HCT116 (cell line): ENCODE data around the gene CTNNA2. TPM values are rescaled to one million over a fixed set of nuclear protein-coding genes. Genes with fewer than 3 reads are reported as not detected.

ENCODE experiments used
- ATAC-seq: fragments of 200-7000 bp; cut with Tn5 transposase; 2 replicates; pipeline ENCODE4 v1.9.1; 2020; ENCODE audit warnings: mild to moderate bottlenecking, moderate library complexity
- BruUV-seq: library from RNA; stranded (reverse); fragments of 400-500 nt; replicated peaks from 2 replicates; lab custom pipeline; 2021; lab: Mats Ljungman, UMichigan
- CTCF ChIA-PET: fragments of 300-600 bp; sonication (Branson Sonifier 250); formaldehyde crosslinking; loops from one replicate; lab custom pipeline; 2021; ENCODE audit warnings: antibody characterized with exemption; lab: Charles Lee
- POLR2A ChIA-PET: fragments of 300-600, 350-600 bp; sonication (Branson Sonifier 250); formaldehyde crosslinking; loops from one replicate; lab custom pipeline; 2021; ENCODE audit warnings: antibody characterized with exemption; lab: Charles Lee
- RAD21 ChIA-PET, 2 experiments: fragments of 300-600 bp; sonication (Branson Sonifier 250); formaldehyde crosslinking; loops; one replicate each; lab custom pipeline; 2023; ENCODE audit warnings: low total read pairs in 2 of 2; ENCODE audit not compliant: uncharacterized antibody in 2 of 2, unreplicated experiment in 2 of 2, low non-redundant PET in 1 of 2; lab: Charles Lee
- DNase-seq: peaks from one replicate; pipeline ENCODE4 v3.0.0-alpha.2; 2010; ENCODE audit warnings: low read depth, low spot score
- H2AFZ ChIP-seq: fragments of 200-600 bp; shearing (Covaris generic), sonication (generic); 2 replicates; pipeline ENCODE4 v1.6.1; 2017; ENCODE audit warnings: low read depth, mixed run types, mixed read lengths, antibody characterized with exemption, low read length; ENCODE audit not compliant: poor library complexity, severe bottlenecking
- H3K27ac ChIP-seq: 2 replicates; pipeline ENCODE4 v1.5.1; 2012; ENCODE audit warnings: low read depth, low read length
- H3K27me3 ChIP-seq: fragments of 200-600 bp; sonication (generic); 2 replicates; pipeline ENCODE4 v1.6.1; 2016; ENCODE audit warnings: mixed run types, low read length, mixed read lengths; ENCODE audit not compliant: insufficient read depth
- H3K36me3 ChIP-seq, 2 experiments: fragments of 200-500 bp in 1 of 2; fragments of 200-600 bp in 1 of 2; sonication (Bioruptor generic) in 1 of 2; sonication (generic) in 1 of 2; 2 replicates each; pipeline versions ENCODE4 v1.5.1 to v1.6.1; 2014 to 2016; ENCODE audit warnings: low read length in 2 of 2, inconsistent platforms in 1 of 2, mixed read lengths in 1 of 2, mixed run types in 1 of 2; ENCODE audit not compliant: insufficient read depth in 2 of 2, control insufficient read depth in 1 of 2
- H3K4me1 ChIP-seq, 2 experiments: fragments of 200-600 bp in 1 of 2; sonication (generic) in 1 of 2; 2 replicates each; pipeline versions ENCODE4 v1.5.1 to v1.6.1; 2012 to 2017; ENCODE audit warnings: low read length in 2 of 2, inconsistent platforms in 1 of 2, mild to moderate bottlenecking in 1 of 2, mixed read lengths in 1 of 2, mixed run types in 1 of 2, moderate library complexity in 1 of 2; ENCODE audit not compliant: insufficient read depth in 2 of 2, control insufficient read depth in 1 of 2
- H3K4me2 ChIP-seq: fragments of 200-600 bp; sonication (generic); 2 replicates; pipeline ENCODE4 v1.6.1; 2017; ENCODE audit warnings: mixed run types, low read length, mixed read lengths
- H3K4me3 ChIP-seq, 2 experiments: fragments of 200-600 bp in 1 of 2; sonication (generic) in 1 of 2; replicated peaks in 1 of 2; 2 replicates each; pipeline ENCODE4 v1.5.1; 2011 to 2016; ENCODE audit warnings: low read length in 2 of 2, control low read depth in 1 of 2, low read depth in 1 of 2, mild to moderate bottlenecking in 1 of 2, mixed read lengths in 1 of 2, mixed run types in 1 of 2
- H3K79me2 ChIP-seq: fragments of 200-600 bp; sonication (generic); 2 replicates; pipeline ENCODE4 v1.6.1; 2017; ENCODE audit warnings: mild to moderate bottlenecking, mixed run types, low read length, moderate library complexity, mixed read lengths; ENCODE audit not compliant: insufficient read depth
- H3K9ac ChIP-seq: fragments of 200-600 bp; sonication (generic); 2 replicates; pipeline ENCODE4 v1.6.1; 2016; ENCODE audit warnings: low read length, mixed read lengths
- H3K9me2 ChIP-seq: fragments of 200-600 bp; sonication (generic), shearing (Covaris generic); 2 replicates; pipeline ENCODE4 v1.6.1; 2017; ENCODE audit warnings: mixed run types, mild to moderate bottlenecking, moderate library complexity; ENCODE audit not compliant: insufficient read depth
- H3K9me3 ChIP-seq, 2 experiments: fragments of 200-500 bp in 1 of 2; fragments of 200-600 bp in 1 of 2; sonication (Bioruptor generic) in 1 of 2; sonication (generic) in 1 of 2; 2 replicates each; pipeline ENCODE4 v1.6.1; 2014 to 2017; ENCODE audit warnings: low read length in 2 of 2, mixed read lengths in 2 of 2, inconsistent platforms in 1 of 2, low read depth in 1 of 2, mild to moderate bottlenecking in 1 of 2, mixed run types in 1 of 2, moderate library complexity in 1 of 2; ENCODE audit not compliant: control insufficient read depth in 1 of 2, insufficient read depth in 1 of 2
- H4K20me1 ChIP-seq: fragments of 200-600 bp; sonication (generic), shearing (Covaris generic); 2 replicates; pipeline ENCODE4 v1.6.1; 2017; ENCODE audit warnings: mixed run types, mild to moderate bottlenecking, moderate library complexity; ENCODE audit not compliant: insufficient read depth
- CTCF ChIP-seq, 3 experiments: fragments of 200-600 bp in 1 of 3; sonication (generic) in 1 of 3; IDR thresholded peaks in 2 of 3; conservative IDR thresholded peaks in 1 of 3; 2 replicates each; pipeline ENCODE4 v1.5.1; 2012 to 2017; ENCODE audit warnings: low read depth in 2 of 3, low read length in 2 of 3, antibody characterized with exemption in 1 of 3, borderline replicate concordance in 1 of 3, control low read depth in 1 of 3, mild to moderate bottlenecking in 1 of 3, mixed read lengths in 1 of 3, mixed run types in 1 of 3, moderate library complexity in 1 of 3; ENCODE audit not compliant: insufficient read depth in 1 of 3
- POLR2A ChIP-seq: IDR thresholded peaks from 2 replicates; pipeline ENCODE4 v1.7.0; 2011; ENCODE audit warnings: borderline replicate concordance; ENCODE audit not compliant: insufficient read depth, insufficient read length; ENCODE audit errors: extremely low read depth
- POLR2AphosphoS5 ChIP-seq: IDR thresholded peaks from 2 replicates; pipeline ENCODE4 v1.6.1; 2011; ENCODE audit warnings: mild to moderate bottlenecking, low read depth, low read length, moderate library complexity
- REST ChIP-seq: IDR thresholded peaks from 2 replicates; pipeline ENCODE4 v1.6.1; 2012; ENCODE audit warnings: low read depth
- intact Hi-C: fragments of 100-400 bp; cut with micrococcal nuclease; formaldehyde crosslinking; loops from 2 replicates; pipeline ENCODE4 v1.10.0; 2022
- total RNA-seq: library from RNA; stranded (reverse); gene quantifications from one replicate; pipeline ENCODE4 v1.2.1, GENCODE V29; 2021; ENCODE audit not compliant: unreplicated experiment

The CTNNA2 gene
- total RNA-seq, 1 experiment from 2014 or later: not detected

GRCh38 chr2:80111185-80111584 is 598.3 kb downstream of the CTNNA2 start:
- no peak overlapping the region for H3K9ac ChIP-seq
- no TSS peak for BruUV-seq
- no peak overlapping the region for H3K4me2 ChIP-seq
- no peak overlapping the region for H2AFZ ChIP-seq
- H4K20me1 ChIP-seq: no peaks in the 10 kb centered on the region
- ChIA-PET RAD21 (no interaction called here), CTCF (no interaction called here), POLR2A (no interaction called here)
- no peak for TF ChIP-seq POLR2A
- no peak for DNase-seq
- H3K4me1 ChIP-seq: no peaks in the 10 kb centered on the region
- H3K27ac ChIP-seq: no peak overlapping the region
- H3K9me3 ChIP-seq: peaks cover 4 to 12% of the 10 kb centered on the region in 2 experiments; a peak in 2 of 4 replicates
- no peaks in the 10 kb centered on the region for H3K79me2 ChIP-seq
- ATAC-seq: no peak
- H3K36me3 ChIP-seq: no peaks in the 10 kb centered on the region
- H3K9me2 ChIP-seq: no peaks in the 10 kb centered on the region
- intact Hi-C loops: no loop called here
- no peak overlapping the region for H3K4me3 ChIP-seq
- no peaks in the 10 kb centered on the region for H3K27me3 ChIP-seq

GRCh38 chr2:80112790-80113189 is 599.9 kb downstream of the CTNNA2 start:
- H3K27me3 ChIP-seq: no peaks in the 10 kb centered on the region
- H3K4me1 ChIP-seq: no peaks in the 10 kb centered on the region
- no peaks in the 10 kb centered on the region for H3K9me2 ChIP-seq
- no peak overlapping the region for H3K4me3 ChIP-seq
- H2AFZ ChIP-seq: no peak overlapping the region
- H3K36me3 ChIP-seq: no peaks in the 10 kb centered on the region
- no peak overlapping the region for H3K4me2 ChIP-seq
- intact Hi-C loops: no loop called here
- no peak for ATAC-seq
- no peak overlapping the region for H3K27ac ChIP-seq
- RAD21 ChIA-PET: no interaction called here
- H3K9ac ChIP-seq: no peak overlapping the region
- no peaks in the 10 kb centered on the region for H4K20me1 ChIP-seq
- H3K79me2 ChIP-seq: no peaks in the 10 kb centered on the region
- peaks cover 4 to 7% of the 10 kb centered on the region in 2 experiments; a peak in 2 of 4 replicates for H3K9me3 ChIP-seq
- CTCF ChIA-PET: no interaction called here
- TF ChIP-seq CTCF (IDR thresholded peaks at IDR 0.05 in 2 of 3, conservative IDR thresholded peaks at IDR 0.05 in 1 of 3; ENCODE audit: borderline replicate concordance in 1 of 3, insufficient read depth in 1 of 3, low read depth in 2 of 3, low read length in 2 of 3) (no peak), REST (no peak), POLR2AphosphoS5 (no peak)
- no peak for DNase-seq
- BruUV-seq: no TSS peak
- POLR2A ChIA-PET: no interaction called here
